HK-2 (cell line): ENCODE measurements around the gene ESR1.
"Not testable (repeated sequence)": the region's sequence is repeated elsewhere in the genome, so short reads cannot be mapped to it uniquely, and the experiment has no call there.

Source experiments
- DNase-seq: peaks from one replicate; pipeline ENCODE4 v3.0.0-alpha.2; 2018; ENCODE audit not compliant: unreplicated experiment

ESR1 gene

GRCh38 chr6:151975795-151976194 lies 168.3 kb downstream of the ESR1 start:
- no peak for DNase-seq

GRCh38 chr6:151988199-151988598 lies 180.7 kb downstream of the ESR1 start:
- not testable (repeated sequence) for DNase-seq

GRCh38 chr6:151992091-151992490 lies 184.6 kb downstream of the ESR1 start:
- DNase-seq: no peak

DNA sequence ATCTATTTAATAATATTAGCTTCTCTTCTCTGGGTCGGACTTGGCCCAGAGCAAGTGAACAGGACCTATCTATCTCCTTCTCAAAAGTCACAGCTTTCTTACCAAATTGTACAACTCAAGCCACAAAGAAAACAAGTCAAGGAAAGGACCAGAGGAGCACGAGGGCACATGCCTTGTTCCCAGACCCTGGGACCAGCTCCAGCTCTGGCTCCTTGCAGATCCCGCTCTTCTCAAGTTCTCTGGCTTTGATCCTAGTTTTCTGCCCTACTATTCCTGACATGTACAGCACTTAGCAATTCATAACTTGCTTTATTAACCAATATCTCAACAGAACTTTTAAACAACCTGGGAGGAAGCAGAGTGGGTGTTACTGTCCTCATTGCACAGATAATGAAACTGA lies 185.9 kb downstream of the ESR1 start:
- DNase-seq: no peak

DNA sequence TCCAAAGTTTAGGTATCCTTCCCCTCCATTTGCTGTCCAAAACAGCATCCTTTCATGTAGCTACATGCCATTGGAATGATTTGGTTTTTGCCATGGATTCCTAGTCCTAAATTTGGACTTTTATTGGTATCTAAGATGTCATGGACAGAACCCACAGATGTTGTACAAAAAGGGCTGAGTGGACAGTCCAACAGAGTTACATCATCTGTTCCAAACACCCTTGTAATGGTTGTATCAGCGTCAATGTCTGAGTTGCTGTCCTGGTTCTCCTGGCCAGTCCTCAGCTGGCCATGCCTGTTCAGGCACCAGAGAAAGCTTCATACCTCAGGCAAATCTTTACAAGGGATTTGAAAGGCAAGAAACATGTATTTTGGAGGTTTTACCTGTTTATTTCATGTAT lies 191.3 kb downstream of the ESR1 start:
- DNase-seq: no peak

- DNase-seq: no peak
Observed at GRCh38 chr6:151999194-151999593, 191.7 kb downstream of the ESR1 start.

DNA sequence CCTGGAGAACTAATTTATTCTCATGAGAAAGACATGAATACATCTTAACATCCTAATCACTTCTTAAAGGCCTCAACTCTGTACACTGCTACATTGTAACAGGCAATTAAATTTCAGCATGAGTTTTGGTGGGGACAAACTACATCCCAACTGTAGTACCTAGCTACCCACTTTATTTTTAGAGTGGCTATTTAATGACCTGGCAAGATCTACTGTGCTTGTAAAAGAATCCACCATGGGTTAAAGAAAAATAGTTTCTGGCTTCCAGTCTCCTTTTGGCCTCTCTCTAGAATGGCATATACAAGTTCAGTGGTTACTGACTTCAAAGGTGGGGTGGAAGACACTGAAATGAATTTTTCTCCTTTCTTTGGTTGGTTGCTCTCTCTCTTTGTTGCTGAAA lies 193.9 kb downstream of the ESR1 start:
- no peak for DNase-seq

DNA sequence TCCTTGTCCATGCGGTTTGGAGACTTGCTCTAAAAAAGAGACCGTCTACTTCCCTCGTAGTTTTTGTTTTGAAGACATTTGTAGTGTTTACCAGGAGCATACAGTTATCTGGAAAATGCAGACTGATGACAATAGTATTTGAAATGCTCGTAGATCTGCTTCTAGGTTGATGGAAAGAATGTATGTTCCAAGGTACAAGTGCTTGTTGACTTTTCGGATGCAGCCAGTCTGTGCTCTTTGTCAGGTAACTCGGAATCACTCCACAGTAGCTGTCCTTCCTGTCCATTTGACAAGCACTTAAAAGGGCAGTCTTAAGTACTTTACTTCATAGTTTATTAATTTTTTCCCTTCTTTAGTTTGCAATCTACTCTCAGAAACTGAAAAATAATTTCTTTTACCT lies 194.8 kb downstream of the ESR1 start:
- no peak for DNase-seq

DNA sequence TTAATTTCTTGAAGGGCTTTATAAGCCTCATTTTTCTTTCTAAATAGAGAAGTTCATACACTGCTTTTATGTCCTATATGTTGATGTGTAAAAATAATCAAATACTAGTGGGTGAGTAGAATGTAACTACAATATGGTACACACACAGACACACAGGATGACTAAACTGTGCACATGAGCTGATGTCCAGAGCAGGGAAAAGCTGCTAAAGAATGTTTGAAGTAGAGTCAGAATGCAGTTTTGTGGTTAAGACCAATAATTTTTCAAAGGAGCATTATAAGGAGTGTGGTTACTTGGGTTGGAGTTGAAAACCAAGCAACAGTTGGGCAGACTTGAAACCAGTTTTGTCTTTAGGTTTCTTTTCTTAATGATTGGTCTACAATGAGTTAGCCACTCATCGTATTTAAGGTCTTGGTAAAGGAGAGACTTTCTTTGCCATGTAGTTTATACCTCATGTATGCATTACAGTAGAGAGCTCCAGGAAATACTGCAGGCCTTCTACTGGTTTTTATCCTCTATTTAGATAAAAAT lies 196.6 kb downstream of the ESR1 start:
- DNase-seq: no peak

DNA sequence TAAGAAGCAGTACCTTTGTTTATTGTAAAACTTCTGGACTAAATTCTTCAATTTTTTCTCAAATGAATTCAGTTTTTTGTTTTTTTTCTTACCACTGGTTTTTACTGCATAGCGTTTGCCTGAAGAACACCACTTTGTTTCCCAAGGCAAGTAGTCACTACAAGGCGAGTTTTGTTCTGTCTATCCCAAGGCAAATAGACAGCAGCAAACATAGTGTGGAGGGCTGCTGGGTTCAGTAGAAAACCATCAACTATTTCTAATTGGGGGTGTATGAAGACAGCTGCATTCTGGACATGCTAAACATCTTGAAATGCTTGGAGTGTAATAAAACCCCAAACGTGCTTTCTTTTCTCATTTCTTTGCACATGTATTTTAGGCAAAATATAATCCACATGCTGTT lies 197.4 kb downstream of the ESR1 start:
- no peak for DNase-seq

- DNase-seq: no peak
Observed at GRCh38 chr6:152008779-152009178, 201.3 kb downstream of the ESR1 start.

- DNase-seq: no peak
Observed at GRCh38 chr6:152012227-152012626, 204.7 kb downstream of the ESR1 start.

DNA sequence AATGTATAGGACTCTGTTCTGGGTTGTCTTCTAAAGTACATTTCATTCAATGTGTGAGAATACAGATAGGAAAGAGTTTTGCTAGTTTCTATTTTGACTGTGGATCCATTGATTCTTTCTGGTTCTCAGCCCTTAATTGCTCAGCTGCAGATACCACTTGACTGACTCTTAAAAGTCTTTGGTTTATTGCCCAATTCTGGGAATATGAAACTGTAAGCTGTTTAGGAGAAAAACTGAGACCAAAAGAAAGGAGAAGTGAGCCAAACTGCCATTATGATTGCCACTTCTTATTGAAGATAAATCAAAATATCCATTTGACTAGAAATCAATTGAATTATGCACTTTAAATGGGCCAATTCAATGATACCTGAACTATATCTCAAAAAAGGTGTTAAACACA lies 211.4 kb downstream of the ESR1 start:
- no peak for DNase-seq

GRCh38 chr6:152022303-152022702 lies 214.8 kb downstream of the ESR1 start:
- DNase-seq: no peak

- DNase-seq: no peak
Observed at GRCh38 chr6:152023613-152024012, 216.1 kb downstream of the ESR1 start.

DNA sequence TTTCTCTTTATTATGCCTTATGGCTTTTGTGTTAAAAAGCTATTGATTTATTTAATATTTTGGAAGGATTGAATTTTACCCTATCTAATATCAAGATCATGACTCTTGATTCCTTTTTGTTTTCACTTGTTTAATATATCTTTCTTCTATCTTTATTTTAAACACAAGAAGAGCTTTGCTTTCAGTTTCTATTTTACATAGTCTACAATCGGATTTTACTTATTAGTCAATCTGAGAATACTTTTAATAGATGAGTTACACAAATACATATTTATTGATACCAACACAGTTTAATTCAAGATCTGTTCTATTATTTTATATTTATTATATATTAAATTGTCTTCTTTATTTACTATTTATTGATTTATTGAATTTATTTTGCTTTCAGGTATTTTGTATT lies 218.8 kb downstream of the ESR1 start:
- DNase-seq: no peak

DNA sequence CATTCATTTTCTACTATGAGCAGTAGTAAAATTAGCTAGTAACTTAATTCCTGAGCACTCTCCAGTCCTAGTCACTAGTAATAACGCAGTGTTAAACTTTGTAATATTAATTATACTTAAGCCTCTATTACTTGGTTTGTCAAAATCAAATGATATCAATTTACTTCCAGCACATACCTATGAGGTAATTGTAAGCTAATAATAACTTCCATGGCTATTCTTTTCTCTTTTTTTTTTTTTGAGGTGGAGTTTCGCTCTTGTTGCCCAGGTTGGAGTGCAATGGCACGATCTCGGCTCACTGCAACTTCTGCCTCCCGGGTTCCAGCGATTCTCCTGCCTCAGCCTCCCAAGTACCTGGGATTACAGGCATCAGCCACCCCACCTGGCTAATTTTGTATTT lies 219.3 kb downstream of the ESR1 start:
- not testable (repeated sequence) for DNase-seq

DNA sequence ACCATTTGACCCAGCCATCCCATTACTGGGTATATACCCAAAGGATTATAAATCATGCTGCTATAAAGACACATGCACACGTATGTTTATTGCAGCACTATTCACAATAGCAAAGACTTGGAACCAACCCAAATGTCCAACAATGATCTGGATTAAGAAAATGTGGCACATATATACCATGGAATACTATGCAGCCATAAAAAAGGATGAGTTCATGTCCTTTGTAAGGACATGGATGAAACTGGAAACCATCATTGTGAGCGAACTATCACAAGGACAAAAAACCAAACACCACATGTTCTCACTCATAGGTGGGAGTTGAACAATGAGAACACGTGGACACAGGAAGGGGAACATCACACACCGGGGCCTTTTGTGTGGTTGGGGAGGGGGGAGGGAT lies 226.3 kb downstream of the ESR1 start:
- DNase-seq: not testable (repeated sequence)

- no peak for DNase-seq
Observed at GRCh38 chr6:152034631-152035030, 227.1 kb downstream of the ESR1 start.

DNA sequence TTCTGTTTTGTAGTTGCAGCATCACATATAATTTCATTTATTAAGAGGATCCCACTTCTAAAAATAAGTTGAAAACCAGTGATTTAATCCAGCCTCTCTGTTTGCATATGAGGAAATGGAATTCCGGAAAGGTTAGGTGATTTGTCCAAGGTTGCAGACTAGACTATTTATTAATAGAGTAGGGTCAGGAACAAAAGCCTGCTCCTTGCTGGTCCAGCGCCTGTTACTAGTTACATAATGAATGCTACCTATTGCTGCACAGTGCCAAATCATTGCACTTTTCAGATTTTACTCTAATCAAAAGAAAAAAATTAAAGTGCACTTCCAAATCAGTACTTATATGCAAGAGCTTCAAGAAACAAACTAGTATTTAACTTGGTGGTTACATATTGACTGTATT lies 238.6 kb downstream of the ESR1 start:
- no peak for DNase-seq

DNA sequence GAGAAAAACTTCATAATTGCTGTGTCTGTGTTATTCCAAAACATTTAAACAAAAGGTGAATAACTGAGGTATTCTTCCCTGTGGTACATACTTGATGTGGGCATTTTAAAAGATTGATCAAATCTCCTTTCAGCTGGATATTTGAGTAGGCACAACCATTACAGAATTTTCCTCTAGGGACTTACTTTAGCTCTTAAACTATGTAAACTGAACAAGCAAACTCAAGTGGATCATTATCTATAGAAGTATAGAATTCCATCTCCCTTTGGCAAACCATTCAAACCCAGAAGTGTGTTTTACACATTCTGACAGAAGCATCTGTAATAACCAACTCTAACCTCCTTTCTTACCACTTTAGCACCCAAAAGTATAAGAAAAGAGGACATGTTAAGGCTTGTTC lies 241.4 kb downstream of the ESR1 start:
- DNase-seq: no peak

DNA sequence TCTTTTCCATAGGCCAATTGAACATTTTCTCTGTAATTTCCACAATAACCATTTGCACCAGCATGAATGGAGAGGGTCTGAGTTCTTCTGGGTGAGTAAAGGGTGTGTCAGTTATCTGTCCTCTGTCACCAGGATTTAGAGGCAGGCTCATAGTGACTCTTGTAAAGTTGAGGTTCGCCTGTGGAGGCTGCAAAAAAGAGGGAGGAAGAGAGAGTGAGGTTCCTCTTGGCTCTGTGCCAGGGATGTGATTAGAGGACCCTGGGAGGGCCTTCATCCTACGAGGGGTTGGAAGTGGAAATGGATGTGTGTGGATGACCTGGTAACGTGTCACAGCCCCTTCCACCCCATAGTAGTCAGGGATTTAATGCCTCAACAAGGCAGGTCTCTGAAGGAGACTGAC lies 242.0 kb downstream of the ESR1 start:
- no peak for DNase-seq

DNA sequence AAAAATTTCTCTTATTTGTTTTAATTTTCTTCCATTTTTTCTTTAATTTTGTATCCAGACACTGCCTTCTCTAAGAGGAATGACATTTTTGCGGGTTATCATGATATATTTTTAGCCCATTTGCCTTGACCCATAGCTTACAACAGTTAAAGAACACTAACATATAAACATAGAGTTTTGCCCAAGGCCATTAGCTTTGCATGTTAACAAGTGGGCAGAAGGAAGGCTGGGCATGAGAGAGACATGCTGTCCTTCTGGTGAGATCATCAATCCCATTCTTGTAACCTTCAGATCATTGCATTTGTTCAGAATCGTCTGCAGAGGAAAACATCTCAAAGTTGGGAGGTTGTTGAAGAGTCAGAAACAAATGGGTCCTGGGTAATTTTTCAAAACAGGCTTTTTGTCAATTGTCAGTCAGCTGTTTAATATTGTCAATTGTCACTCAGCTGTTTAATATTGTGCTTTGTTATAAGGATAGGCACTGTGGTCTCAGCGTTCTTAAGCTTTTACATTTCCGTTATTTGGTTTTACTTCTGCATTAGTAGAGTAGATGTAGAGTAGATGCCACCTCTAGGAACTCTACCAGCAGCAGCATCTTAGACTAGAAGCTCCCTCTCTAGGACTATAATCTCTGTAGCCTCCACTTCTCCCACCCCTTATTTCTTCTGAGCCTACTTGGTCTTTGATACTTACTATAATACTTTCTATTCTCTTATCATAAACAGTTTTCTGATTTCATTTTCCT lies 243.1 kb downstream of the ESR1 start:
- no peak for DNase-seq

DNA sequence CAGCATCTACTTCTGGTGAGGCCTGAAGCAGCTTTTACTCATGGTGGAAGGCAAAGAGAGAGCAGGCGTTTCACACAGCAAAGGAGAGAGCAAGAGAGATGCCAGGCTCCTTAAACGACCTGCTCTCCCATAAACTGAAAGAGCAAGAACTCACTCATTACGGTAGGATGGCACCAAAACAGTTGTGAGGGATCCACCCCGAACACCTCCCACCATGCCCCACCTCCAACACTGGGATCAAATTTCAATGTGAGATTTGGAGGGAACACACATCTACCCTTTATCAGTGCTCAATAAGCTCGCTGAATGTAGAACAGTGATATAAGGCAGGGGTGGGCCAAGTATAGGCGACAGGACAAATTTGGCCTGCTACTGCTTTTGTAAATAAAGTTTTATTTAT lies 244.6 kb downstream of the ESR1 start:
- no peak for DNase-seq
